OCI-LY7 (cell line): Measurements from ENCODE around the gene C17orf50.

Experiments
- EZH2phosphoT487 ChIP-seq: fragments of 200-600 bp; sonication (generic); IDR thresholded peaks from 2 replicates; pipeline ENCODE4 v1.6.1; 2018; ENCODE audit warnings: low read depth, borderline replicate concordance, mild to moderate bottlenecking, mixed run types, antibody characterized with exemption, low read length, moderate library complexity, mixed read lengths
- TF ChIP-seq, protein P1 (sequence below): fragments of 200-600 bp; sonication (generic); conservative IDR thresholded peaks from 2 replicates; pipeline ENCODE4 v1.5.1; 2014; ENCODE audit warnings: mild to moderate bottlenecking, antibody characterized with exemption, low read length, moderate library complexity, mixed read lengths

- TF ChIP-seq, protein P1, sequence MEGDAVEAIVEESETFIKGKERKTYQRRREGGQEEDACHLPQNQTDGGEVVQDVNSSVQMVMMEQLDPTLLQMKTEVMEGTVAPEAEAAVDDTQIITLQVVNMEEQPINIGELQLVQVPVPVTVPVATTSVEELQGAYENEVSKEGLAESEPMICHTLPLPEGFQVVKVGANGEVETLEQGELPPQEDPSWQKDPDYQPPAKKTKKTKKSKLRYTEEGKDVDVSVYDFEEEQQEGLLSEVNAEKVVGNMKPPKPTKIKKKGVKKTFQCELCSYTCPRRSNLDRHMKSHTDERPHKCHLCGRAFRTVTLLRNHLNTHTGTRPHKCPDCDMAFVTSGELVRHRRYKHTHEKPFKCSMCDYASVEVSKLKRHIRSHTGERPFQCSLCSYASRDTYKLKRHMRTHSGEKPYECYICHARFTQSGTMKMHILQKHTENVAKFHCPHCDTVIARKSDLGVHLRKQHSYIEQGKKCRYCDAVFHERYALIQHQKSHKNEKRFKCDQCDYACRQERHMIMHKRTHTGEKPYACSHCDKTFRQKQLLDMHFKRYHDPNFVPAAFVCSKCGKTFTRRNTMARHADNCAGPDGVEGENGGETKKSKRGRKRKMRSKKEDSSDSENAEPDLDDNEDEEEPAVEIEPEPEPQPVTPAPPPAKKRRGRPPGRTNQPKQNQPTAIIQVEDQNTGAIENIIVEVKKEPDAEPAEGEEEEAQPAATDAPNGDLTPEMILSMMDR, result no peak
- TF ChIP-seq EZH2phosphoT487, result no peak
Measured at GRCh38 chr17:35744830-35745229, 15.9 kb upstream of the C17orf50 start.
